IPS-20b (cell line): Measurements from ENCODE around the gene BCL11A.

Experiments
- H3K27ac ChIP-seq: one replicate; pipeline ENCODE4 v1.5.1; 2013; ENCODE audit warnings: low read length
- H3K27me3 ChIP-seq: 2 replicates; pipeline ENCODE4 v1.6.1; 2013; ENCODE audit warnings: mild to moderate bottlenecking, low read length, inconsistent platforms; ENCODE audit not compliant: insufficient read depth
- H3K36me3 ChIP-seq: 2 replicates; pipeline ENCODE4 v1.6.1; 2013; ENCODE audit warnings: low read depth, mild to moderate bottlenecking, inconsistent platforms, low read length, moderate library complexity; ENCODE audit not compliant: insufficient read depth
- H3K4me1 ChIP-seq: 2 replicates; pipeline ENCODE4 v1.6.1; 2013; ENCODE audit warnings: mild to moderate bottlenecking, control low read depth, inconsistent platforms, low read length, moderate library complexity; ENCODE audit not compliant: insufficient read depth
- H3K4me3 ChIP-seq: 2 replicates; pipeline ENCODE4 v1.5.1; 2013; ENCODE audit warnings: mild to moderate bottlenecking, low read length, inconsistent platforms
- H3K9ac ChIP-seq: 2 replicates; pipeline ENCODE4 v1.6.1; 2013; ENCODE audit warnings: low read depth, mild to moderate bottlenecking, inconsistent platforms, low read length, moderate library complexity
- H3K9me3 ChIP-seq: 2 replicates; pipeline ENCODE4 v1.6.1; 2013; ENCODE audit warnings: mild to moderate bottlenecking, low read depth, low read length, inconsistent platforms; ENCODE audit not compliant: insufficient read depth

BCL11A gene

GRCh38 chr2:60512641-60513040 lies 40.8 kb downstream of the BCL11A start:
- Histone ChIP-seq H3K27me3 (no peaks in the 10 kb centered on the region), H3K4me3 (no peak overlapping the region), H3K4me1 (peaks cover 85% of the 10 kb centered on the region), H3K36me3 (peaks cover 28% of the 10 kb centered on the region; the same call in 1 of the 2 replicates), H3K9ac (no peak overlapping the region), H3K9me3 (no peaks in the 10 kb centered on the region), H3K27ac (no peak overlapping the region)

- no peaks in the 10 kb centered on the region for H3K9me3 ChIP-seq
- no peaks in the 10 kb centered on the region for H3K27me3 ChIP-seq
- H3K4me3 ChIP-seq, result no peak overlapping the region
- no peak overlapping the region for H3K27ac ChIP-seq
- H3K36me3 ChIP-seq, result peaks cover 29% of the 10 kb centered on the region
- H3K9ac ChIP-seq, result no peak overlapping the region
- H3K4me1 ChIP-seq, result peaks cover 83% of the 10 kb centered on the region
Observed at GRCh38 chr2:60512062-60512622, 41.3 kb downstream of the BCL11A start.

- Histone ChIP-seq H3K9ac (no peak overlapping the region), H3K4me3 (no peak overlapping the region), H3K4me1 (peaks cover 70% of the 10 kb centered on the region), H3K27me3 (no peaks in the 10 kb centered on the region), H3K27ac (no peak overlapping the region), H3K36me3 (peaks cover 15% of the 10 kb centered on the region), H3K9me3 (no peaks in the 10 kb centered on the region)
Observed at GRCh38 chr2:60510713-60511112, 42.7 kb downstream of the BCL11A start.

- H3K36me3 ChIP-seq, result peaks cover 14% of the 10 kb centered on the region
- H3K27me3 ChIP-seq, result no peaks in the 10 kb centered on the region
- H3K4me1 ChIP-seq, result peaks cover 57% of the 10 kb centered on the region
- H3K4me3 ChIP-seq, result no peak overlapping the region
- H3K9me3 ChIP-seq, result no peaks in the 10 kb centered on the region
- no peak overlapping the region for H3K9ac ChIP-seq
- no peak overlapping the region for H3K27ac ChIP-seq
Observed at GRCh38 chr2:60509066-60509465, 44.4 kb downstream of the BCL11A start.

GRCh38 chr2:60508339-60508917 lies 45.0 kb downstream of the BCL11A start:
- Histone ChIP-seq H3K27ac (no peak overlapping the region), H3K4me3 (no peak overlapping the region), H3K9ac (no peak overlapping the region), H3K9me3 (no peaks in the 10 kb centered on the region), H3K27me3 (no peaks in the 10 kb centered on the region), H3K36me3 (peaks cover 14% of the 10 kb centered on the region), H3K4me1 (peaks cover 51% of the 10 kb centered on the region)

GRCh38 chr2:60507211-60507965 lies 46.1 kb downstream of the BCL11A start:
- Histone ChIP-seq H3K27me3 (no peaks in the 10 kb centered on the region), H3K27ac (no peak overlapping the region), H3K9ac (no peak overlapping the region), H3K36me3 (peaks cover 14% of the 10 kb centered on the region), H3K4me1 (peaks cover 46% of the 10 kb centered on the region), H3K9me3 (no peaks in the 10 kb centered on the region), H3K4me3 (no peak overlapping the region)

GRCh38 chr2:60505880-60506260 lies 47.6 kb downstream of the BCL11A start:
- Histone ChIP-seq H3K9me3 (no peaks in the 10 kb centered on the region), H3K4me3 (no peak overlapping the region), H3K36me3 (peaks cover 18% of the 10 kb centered on the region), H3K9ac (no peak overlapping the region), H3K27ac (no peak overlapping the region), H3K27me3 (no peaks in the 10 kb centered on the region), H3K4me1 (peaks cover 32% of the 10 kb centered on the region)

- Histone ChIP-seq H3K9me3 (no peaks in the 10 kb centered on the region), H3K4me3 (no peak overlapping the region), H3K4me1 (peaks cover 30% of the 10 kb centered on the region), H3K36me3 (peaks cover 23% of the 10 kb centered on the region), H3K9ac (no peak overlapping the region), H3K27ac (no peak overlapping the region), H3K27me3 (no peaks in the 10 kb centered on the region)
Observed at GRCh38 chr2:60505240-60505879, 48.1 kb downstream of the BCL11A start.

GRCh38 chr2:60504049-60504448 lies 49.4 kb downstream of the BCL11A start:
- Histone ChIP-seq H3K4me1 (peaks cover 17% of the 10 kb centered on the region), H3K4me3 (no peak overlapping the region), H3K36me3 (peaks cover 22% of the 10 kb centered on the region), H3K9ac (no peak overlapping the region), H3K27me3 (no peaks in the 10 kb centered on the region), H3K27ac (no peak overlapping the region), H3K9me3 (no peaks in the 10 kb centered on the region)

GRCh38 chr2:60502144-60502543 lies 51.3 kb downstream of the BCL11A start:
- no peak overlapping the region for H3K9ac ChIP-seq
- no peak overlapping the region for H3K27ac ChIP-seq
- H3K36me3 ChIP-seq, result peaks cover 11% of the 10 kb centered on the region
- peaks cover 7% of the 10 kb centered on the region; the same call in 1 of the 2 replicates for H3K4me1 ChIP-seq
- no peak overlapping the region for H3K4me3 ChIP-seq
- H3K27me3 ChIP-seq, result no peaks in the 10 kb centered on the region
- H3K9me3 ChIP-seq, result no peaks in the 10 kb centered on the region

- H3K27ac ChIP-seq, result no peak overlapping the region
- H3K9ac ChIP-seq, result no peak overlapping the region
- H3K9me3 ChIP-seq, result no peaks in the 10 kb centered on the region
- peaks cover 11% of the 10 kb centered on the region for H3K36me3 ChIP-seq
- no peaks in the 10 kb centered on the region for H3K27me3 ChIP-seq
- H3K4me1 ChIP-seq, result peaks cover 17% of the 10 kb centered on the region
- H3K4me3 ChIP-seq, result no peak overlapping the region
Observed at GRCh38 chr2:60500861-60501260, 52.6 kb downstream of the BCL11A start.
